HG02943 (cell line): ENCODE results near the gene GREM1.

Experiments
- ATAC-seq: cut with Tn5 transposase; IDR thresholded peaks from one replicate; pipeline ENCODE4 v1.9.1; 2021; ENCODE audit warnings: mild to moderate bottlenecking, low read depth, moderate library complexity; ENCODE audit not compliant: unreplicated experiment

The GREM1 gene

DNA sequence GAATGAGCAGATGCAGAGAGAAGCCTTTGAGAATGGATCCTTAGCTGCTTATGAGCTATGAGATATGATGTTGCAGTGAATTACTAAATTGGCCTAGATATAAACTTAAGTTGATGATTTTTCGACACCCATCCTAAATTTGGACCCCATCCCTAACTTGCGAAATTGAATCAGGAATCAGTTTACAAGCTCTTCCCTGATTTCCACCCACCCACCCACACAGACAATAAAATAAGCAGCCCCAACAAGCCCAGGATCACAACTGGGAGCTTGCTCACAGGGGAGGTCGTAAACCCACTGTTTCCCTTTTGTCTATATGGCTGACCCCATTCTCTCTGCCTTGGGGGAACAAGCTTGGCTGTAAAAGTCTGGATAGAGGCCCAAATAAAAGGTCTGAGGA, 57.3 kb downstream of the GREM1 start:
- no peak for ATAC-seq

DNA sequence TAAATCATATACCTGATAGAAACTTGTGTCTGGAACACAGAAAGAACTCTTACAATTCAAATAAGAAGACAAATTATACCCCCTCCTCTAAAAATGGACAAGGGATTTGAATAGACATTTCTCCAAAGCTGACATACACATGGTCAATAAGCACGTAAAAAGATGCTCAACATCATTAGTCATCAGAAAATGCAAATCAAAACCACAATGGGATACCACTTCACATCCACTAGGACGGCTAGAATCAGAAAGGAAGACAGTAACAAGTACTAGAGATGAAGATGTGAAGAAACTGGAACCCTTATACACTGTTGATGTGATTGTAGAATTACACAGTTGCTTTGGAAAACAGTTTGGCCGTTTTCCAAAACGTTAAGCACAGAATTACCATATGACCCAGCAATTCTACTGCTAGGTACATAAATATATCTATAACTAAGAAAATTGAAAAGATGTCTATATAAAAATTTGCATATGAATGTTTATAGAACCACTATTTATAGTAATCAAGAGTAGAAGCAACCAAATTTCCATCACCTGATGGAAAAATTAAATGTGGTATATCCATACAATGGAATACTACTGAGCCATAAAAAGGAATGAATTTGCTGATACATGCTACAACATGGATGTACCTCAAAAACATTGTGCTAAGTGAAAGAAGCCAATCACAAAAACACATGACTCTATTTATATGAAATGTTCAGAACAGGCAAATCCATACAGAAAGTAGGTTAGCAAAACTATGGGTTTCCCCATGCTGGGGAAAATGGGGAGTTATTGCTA, 60.8 kb downstream of the GREM1 start:
- no peak for ATAC-seq

DNA sequence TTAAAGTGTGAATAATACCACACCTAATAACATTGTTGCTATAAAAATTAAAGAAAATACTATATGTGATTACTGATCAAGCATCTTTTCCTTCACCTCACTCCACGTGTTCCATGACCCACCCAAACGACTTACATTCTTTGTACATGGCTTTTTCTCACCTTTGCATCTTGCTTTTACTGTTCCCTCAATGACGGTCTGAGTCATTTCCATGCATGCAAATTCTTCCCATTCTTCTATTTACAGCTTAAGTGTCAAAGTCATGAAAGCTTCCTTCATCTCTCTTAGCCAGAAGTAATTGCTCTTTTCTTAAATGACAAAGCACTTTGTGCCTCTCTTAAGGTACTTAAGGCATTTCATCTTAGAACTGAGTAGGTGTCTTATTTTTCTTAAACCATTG, 64.0 kb downstream of the GREM1 start:
- no peak for ATAC-seq

DNA sequence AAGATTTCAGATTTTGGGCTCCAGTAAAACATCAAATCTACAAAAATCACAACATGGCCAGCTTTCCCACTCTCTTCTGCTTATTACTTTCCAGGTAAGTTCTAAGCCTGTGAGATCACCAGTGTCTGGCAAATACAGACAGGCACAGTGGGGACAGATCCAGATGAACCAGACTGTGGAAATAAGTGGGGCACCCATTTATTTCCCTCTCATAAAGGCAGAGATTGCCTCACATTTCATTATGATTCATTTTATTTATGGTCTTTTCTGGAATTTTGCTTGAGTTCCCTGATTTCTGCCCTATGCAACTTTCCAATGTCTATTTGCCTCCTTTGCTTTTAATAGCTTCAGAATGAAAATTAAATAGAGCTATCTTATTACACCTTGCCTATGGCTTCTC, 66.8 kb downstream of the GREM1 start:
- no peak for ATAC-seq

DNA sequence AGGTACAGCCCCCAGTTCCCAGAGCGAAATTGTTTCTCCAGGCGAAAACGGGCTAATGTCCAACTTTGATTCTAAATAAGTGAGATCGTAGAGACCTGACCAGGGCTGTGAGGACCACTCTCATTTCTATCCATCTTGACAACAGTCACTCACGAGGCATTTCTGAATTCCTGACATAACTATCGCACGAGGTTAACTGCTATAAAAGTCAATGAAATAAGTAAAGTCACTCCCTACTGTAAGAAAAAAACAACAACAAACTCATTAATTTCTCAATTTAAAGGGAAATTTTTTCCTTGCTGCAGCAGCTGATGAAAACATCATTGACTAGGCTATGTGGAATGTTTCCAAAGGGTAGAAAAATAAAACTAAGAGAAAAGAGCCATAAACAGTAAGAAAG, 69.1 kb downstream of the GREM1 start:
- no peak for ATAC-seq

DNA sequence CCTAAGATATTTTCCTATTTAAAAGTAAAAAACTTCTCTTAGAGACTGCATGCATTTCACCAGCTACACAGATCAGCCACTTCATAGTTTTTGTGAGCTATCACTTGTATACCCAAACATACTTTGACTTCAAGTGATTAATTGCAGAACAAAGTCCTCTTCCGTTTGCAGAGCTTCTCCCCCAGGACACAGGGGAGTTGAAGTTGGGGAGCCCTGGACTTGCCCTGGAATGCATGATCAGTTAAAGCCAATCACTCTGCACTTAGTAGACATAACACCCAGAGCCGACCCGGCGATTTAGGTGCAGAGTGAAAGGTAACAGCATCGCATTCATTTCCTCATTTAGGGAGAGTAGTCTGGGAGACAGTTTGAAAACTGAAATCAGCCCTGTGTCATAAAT, 70.1 kb downstream of the GREM1 start:
- ATAC-seq: no peak

DNA sequence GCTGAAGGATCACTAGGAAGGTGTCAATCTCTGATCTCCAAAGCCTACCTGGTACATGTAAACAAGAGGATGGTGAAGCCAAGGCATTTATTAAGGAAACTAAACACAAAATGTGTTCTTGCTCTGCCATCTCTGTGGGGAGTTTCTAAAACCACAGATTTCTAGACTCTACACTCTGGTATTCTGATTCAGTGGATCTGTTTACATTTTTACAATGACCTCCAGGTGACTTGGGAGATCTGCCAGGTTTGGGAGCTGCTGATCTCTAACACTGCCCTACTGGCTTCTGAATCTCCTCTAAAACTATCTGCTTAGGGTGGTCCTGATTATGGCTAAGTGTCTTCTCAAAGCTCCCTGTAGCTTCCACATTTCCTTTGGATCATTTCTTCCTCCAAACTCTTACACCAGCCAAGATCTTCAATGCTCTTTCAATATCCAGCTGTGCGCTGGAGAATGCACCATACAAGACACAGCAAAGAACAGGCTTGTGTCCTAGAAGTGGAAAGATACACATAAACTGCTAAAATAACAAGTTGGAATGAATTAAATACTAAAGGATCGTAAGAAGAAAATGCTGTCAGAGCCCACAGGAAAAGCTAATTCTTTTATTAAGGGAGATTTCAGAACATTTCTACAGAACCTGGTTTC, 72.7 kb downstream of the GREM1 start:
- ATAC-seq: no peak

DNA sequence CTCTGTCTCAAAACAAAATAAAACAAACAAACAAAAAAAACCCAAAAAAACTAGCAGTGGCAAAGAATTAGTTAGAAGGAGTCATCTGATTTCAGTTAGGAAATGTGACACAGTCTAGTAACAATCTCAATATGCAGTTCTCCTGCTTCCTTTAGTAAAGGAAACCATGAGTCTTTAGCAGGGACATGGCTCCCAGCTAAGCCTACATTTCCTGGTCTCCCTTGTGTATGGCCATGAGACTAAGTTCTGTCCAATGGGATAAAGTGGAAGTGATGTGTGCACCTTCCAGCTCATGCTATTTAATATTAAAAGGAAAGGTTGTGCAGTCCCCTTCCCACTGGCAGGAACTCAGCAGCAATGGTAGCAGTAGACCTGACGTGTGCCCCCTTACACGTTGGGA, 74.6 kb downstream of the GREM1 start:
- ATAC-seq: no peak
